ENCODE results near the gene ITGA11.

Gene ITGA11

DNA sequence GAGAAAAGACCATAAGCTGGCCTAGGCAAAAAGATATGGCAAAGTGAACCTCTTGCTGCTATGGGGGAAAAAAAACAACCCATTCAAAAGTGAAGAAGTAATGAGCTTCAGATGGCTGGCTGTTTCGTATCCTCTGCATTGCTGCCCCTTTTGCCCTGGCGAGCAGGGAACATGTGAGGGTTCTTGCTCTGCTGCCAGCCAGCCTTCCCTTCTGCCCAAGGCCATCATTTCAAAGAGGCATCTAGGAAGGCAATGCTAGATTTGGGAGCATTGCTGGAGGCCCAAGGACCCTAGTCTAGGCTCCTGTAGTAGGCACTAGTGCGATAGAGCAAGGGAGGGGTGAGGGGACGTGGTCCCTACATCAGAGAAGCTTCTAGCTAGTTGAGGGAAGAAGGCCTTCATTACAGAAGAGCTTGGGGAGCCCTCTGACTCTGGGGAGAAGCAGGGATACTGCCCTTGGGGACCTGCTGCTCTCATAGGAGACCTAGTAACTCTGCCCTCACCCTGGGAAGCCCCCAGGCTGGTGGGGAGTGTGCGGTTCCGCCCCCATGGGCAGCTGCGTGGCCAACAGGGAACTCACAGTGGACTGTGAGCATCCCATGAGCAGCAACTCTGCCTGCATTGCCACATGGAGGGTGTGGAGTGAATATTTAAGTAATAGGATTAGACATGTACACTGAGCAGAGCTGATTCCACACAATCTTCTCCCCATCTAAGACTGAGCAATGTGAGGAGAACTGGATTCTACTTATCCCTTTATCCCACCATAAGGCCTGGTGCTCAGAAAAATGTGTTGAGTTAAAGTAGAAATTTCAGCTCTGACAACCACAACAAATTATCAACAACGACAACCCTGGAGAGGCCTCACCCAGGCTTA is 21.3 kb downstream of the ITGA11 start:
- ChIA-PET POLR2A (ENCODE audit: low non-redundant PET) (no interaction called here), CTCF (no interaction called here)
- DNase-seq (ENCODE audit: low spot score): no peak
- H3K27ac ChIP-seq: no peak overlapping the region
- TF ChIP-seq, protein P1, sequence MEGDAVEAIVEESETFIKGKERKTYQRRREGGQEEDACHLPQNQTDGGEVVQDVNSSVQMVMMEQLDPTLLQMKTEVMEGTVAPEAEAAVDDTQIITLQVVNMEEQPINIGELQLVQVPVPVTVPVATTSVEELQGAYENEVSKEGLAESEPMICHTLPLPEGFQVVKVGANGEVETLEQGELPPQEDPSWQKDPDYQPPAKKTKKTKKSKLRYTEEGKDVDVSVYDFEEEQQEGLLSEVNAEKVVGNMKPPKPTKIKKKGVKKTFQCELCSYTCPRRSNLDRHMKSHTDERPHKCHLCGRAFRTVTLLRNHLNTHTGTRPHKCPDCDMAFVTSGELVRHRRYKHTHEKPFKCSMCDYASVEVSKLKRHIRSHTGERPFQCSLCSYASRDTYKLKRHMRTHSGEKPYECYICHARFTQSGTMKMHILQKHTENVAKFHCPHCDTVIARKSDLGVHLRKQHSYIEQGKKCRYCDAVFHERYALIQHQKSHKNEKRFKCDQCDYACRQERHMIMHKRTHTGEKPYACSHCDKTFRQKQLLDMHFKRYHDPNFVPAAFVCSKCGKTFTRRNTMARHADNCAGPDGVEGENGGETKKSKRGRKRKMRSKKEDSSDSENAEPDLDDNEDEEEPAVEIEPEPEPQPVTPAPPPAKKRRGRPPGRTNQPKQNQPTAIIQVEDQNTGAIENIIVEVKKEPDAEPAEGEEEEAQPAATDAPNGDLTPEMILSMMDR (conservative IDR thresholded peaks at IDR 0.05; ENCODE audit: low read depth): no peak

DNA sequence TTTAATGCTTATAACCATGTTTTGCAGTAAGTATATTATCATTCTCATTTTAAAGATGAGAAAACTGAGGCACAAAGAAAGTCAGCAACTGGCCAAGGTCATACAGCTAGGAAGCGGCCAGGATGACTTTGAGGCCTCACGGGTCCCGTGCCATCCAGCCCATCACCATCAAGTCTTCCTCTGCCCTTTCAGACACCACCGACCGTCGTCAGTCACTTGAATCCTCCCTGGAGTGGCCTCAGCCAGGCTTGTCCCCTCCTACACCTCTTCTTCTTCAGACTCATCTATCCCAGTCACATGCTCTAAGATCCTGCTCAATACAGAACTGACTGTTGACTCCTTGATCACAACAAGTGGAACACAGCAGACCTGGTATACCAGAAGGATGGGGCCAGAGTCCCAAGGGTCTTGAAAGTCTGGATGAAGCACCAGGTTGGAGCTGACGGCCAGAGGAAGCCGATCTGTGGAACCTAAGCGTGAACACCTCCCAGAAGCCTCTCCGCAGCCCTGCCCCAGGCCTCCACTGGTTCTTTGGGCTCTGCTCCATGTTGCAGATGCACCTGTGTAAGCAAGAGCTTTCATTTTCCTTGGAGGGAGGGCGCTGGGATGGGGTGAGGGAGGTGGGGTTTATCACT is 22.1 kb downstream of the ITGA11 start:
- CTCF ChIA-PET: no interaction called here
- DNase-seq (ENCODE audit: low spot score): no peak
- TF ChIP-seq, protein P1 (conservative IDR thresholded peaks at IDR 0.05; ENCODE audit: low read depth): no peak
- POLR2A ChIA-PET (ENCODE audit: low non-redundant PET): no interaction called here
- H3K27ac ChIP-seq: no peak overlapping the region

DNA sequence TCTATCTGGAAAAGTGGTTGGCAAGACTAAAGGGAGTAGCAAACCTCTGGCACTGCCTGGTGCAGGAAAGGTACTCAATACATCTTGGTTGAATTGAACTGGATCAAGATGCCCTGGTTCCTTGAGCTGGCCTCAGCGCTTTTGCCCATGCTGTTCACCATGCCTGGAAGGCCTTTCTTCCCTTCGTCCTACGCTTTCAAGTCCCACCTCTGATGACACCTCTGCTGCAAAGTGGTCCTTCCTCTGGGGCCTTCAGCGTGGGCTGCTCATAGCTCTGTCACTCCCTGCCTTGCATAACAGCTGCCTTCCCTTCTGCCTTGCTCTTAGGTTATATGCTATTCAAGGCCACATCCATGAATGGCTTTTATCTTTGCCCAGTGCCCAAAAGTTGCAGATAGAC is 23.0 kb downstream of the ITGA11 start:
- TF ChIP-seq, protein P1 (conservative IDR thresholded peaks at IDR 0.05; ENCODE audit: low read depth): no peak
- DNase-seq (ENCODE audit: low spot score): no peak
- H3K27ac ChIP-seq: no peak overlapping the region
- ChIA-PET CTCF (no interaction called here), POLR2A (ENCODE audit: low non-redundant PET) (no interaction called here)

DNA sequence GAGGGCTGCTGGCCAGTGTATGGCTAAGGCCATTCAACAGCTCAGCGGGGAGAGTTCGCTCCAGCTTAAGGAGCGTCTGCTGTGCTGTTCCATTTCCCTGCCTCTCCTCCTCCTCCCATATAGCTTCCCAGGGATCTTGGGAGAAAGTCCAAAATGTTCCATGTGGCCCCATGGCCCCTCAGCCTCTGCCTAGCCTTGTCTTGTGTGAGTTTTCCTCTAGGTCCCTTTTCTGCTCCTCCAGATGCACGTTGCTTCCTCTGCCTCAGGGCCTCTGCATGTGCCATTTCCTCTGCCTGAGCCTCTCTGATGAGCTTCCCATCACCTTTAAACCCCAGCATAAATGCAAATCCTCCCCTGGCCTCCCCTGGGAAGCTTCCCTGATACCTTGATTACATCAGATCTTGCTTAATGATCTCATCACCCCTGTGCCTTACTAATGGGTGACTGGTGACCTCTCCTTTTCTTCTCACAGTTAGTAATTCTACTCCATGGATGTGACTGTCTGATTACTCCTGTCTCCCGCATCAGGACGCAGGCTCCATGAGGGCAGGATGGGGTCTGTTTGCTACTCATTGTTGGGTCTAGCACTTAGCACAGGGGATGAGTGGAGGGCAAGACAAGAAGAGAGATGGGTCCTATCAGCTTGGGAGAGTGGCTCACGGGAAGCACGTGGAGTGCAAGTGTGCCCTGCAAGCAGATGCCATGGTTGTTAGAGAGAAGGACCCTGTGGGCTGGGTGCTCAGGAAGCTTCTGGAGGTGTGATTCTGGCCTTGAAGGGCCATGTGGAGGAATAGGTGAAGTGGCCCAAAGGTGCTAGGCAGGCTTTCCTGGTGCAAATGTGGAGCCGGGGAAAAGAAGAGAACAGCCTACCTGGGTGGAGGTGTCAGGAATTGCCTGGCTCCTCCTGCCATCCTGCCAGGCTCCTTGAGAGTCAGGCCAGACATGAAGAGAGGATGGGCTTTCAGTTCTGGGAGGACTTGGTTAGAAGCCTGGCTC is 23.8 kb downstream of the ITGA11 start:
- no peak for DNase-seq (ENCODE audit: low spot score)
- POLR2A ChIA-PET (ENCODE audit: low non-redundant PET): no interaction called here
- no peak overlapping the region for H3K27ac ChIP-seq
- CTCF ChIA-PET: no interaction called here
- TF ChIP-seq, protein P1 (conservative IDR thresholded peaks at IDR 0.05; ENCODE audit: low read depth): no peak

DNA sequence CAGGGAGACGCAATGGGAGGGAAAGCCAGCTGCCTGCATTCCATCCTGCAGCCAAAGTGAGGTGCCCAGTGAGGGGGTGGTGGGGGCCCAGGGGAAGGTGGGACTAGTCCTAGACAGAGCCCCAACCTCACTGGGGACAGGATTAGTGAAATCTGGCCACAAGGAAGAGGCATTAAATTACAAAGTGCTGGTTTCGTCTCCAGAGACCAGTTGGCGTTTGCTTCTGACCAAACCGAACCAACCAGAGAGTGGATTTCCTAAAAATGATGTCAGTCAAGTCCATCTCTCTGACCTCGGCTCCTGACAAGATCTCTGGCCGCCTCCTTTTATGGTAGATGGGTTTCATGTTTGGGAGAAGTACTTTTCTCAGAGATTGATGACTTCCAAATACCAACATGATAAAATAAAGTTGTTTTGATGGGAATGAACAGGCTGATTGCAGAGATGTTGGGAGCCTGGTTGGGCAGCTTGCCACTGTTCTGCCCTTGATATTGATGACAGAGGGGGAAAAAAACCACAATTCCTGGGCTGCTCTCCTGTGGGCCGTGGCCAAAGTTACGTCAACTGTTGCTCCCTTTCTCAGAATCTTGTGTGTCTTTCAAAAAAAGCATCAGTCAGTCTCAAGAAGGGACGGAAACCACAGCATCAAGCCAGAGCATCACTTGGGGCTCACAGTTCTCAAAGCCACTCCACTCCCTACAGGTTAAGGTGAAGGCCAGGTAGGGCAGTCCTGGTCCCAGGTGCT is 24.6 kb downstream of the ITGA11 start:
- no peak for DNase-seq (ENCODE audit: low spot score)
- H3K27ac ChIP-seq: no peak overlapping the region
- TF ChIP-seq, protein P1 (conservative IDR thresholded peaks at IDR 0.05; ENCODE audit: low read depth): no peak
- CTCF ChIA-PET: interaction anchor here (0.6 kb wide), 1 partner anchor 152 kb away, joined by 3 read pairs; no protein-coding TSS in a partner anchor
- POLR2A ChIA-PET (ENCODE audit: low non-redundant PET): no interaction called here

All from RWPE1 (cell line).